MM.1S (cell line): Measurements from ENCODE around the gene RASL12.

Experiments
- CTCF ChIP-seq: fragments of 300-600 bp; sonication (generic); IDR thresholded peaks from 2 replicates; pipeline ENCODE4 v1.5.1; 2016; ENCODE audit warnings: antibody characterized with exemption, low read length, mixed read lengths
- EZH2 ChIP-seq: fragments of 300-600 bp; sonication (generic); optimal IDR thresholded peaks from 2 replicates; pipeline ENCODE3; 2017; ENCODE audit warnings: low read depth, mild to moderate bottlenecking, antibody characterized with exemption, low read length, mixed read lengths
- EZH2phosphoT487 ChIP-seq: fragments of 300-600 bp; sonication (generic); IDR thresholded peaks from 2 replicates; pipeline ENCODE4 v1.6.1; 2018; ENCODE audit warnings: antibody characterized with exemption, low read length

DNA sequence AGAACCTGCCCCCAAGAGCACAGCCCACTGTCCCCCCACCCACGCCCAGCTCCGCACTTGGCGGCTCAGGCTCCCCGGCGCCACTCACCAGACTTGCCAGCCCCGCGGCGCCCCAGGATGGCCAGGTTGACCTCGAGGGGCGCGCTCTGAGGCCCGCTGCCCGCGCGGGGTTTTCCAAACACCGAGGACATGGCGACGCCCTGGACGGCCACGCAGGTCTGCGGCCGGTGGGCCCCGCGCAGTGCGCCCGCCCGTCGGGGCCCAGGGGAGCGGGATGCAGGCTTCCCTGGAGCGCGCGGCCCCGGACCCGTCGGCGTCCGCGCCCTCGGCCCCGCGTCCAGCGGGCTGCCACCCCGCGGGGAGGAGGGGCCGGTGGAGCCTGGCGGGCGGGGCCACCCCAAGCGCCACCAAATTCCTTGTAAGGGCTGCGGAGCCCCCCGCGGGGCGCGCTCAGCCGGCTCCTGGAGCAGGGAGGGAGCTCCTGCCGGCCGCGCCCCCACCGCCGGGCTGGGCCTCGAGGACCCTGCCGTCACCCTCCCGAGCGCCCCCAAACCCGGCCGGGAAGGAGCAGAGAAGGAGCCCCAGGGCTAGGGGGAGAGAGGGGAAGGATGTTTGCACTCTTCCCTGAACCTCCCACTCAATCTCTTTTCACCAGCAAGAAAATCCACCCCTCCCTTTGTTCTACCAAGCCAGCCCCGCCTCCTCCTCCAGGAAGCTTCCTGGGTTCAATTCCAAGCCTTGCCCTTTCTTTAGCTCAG lies at the start of gene RASL12:
- TF ChIP-seq CTCF, result no peak
- no peak for TF ChIP-seq EZH2phosphoT487
- no peak for TF ChIP-seq EZH2
